ENCODE data around the gene TRIM14. TPM values are rescaled to one million over a fixed set of nuclear protein-coding genes. Genes with fewer than 3 reads are reported as not detected.

TRIM14 gene
- total RNA-seq, 4 donors from 2014 or later: 21.0 to 39.2 (median 31.6) TPM

DNA sequence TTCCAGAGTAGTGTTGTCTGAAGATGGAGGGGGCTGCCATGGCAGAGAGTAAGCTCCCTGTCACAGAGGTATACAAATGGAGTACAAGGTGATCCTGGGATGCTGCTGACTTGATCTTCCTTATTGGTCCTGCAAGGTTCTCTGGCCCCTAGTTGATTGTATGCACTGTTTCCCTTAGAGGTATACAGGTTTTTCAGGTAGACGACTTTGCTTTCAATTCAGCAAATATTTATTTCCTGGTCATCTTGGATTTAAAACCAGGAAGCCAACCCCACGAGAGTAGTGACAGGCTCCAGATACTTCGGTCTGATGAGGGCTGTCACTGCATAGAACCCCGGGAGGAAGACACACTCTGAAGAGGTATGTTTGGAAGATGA lies 16.5 kb upstream of the TRIM14 start:
- TF ChIP-seq, protein P1, sequence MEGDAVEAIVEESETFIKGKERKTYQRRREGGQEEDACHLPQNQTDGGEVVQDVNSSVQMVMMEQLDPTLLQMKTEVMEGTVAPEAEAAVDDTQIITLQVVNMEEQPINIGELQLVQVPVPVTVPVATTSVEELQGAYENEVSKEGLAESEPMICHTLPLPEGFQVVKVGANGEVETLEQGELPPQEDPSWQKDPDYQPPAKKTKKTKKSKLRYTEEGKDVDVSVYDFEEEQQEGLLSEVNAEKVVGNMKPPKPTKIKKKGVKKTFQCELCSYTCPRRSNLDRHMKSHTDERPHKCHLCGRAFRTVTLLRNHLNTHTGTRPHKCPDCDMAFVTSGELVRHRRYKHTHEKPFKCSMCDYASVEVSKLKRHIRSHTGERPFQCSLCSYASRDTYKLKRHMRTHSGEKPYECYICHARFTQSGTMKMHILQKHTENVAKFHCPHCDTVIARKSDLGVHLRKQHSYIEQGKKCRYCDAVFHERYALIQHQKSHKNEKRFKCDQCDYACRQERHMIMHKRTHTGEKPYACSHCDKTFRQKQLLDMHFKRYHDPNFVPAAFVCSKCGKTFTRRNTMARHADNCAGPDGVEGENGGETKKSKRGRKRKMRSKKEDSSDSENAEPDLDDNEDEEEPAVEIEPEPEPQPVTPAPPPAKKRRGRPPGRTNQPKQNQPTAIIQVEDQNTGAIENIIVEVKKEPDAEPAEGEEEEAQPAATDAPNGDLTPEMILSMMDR (IDR thresholded peaks at IDR 0.05): no peak
- no peak for TF ChIP-seq POLR2A (IDR thresholded peaks at IDR 0.05)
- no peaks in the 10 kb centered on the region for H3K9me3 ChIP-seq

DNA sequence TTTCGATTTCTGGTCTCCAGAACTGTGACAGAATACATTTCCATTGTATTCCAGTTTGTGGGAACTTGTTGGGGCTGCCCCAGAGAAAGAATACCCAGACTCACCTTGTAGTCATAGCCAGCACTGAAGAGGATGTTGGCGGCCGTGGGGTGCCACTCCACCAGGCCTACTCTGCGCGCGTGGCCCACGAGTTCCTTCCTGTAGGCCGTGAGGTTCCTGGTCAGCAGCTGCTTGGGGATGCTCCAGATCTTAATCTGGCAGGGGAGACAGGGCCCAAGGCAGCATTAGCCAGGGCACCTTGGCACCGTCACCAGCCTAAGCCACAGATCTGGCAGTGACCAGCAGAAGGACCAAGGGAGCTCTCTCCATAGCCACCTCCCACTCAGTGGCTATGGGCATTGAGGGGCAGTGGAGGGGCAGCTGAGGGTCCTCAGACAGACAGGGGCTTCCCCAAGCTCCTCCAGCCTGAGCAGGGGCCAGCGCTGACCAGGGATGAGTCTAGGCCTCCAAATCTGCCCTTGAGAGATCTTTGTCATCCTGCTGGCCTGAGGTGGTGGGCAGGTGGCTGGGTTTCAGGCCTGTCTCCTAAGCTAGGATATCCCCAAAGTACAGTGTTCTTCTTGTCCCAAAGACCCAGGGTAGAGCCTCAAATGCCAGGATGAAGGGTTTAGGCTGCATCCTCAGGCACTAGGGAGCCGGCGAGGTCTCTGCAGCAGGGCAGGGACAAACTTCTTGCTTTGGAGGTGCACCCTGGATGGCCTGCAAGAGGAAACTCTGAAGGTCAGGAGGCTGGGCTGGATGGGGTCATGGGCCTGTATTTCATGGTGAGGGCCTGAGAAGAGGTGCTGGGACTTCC lies 15.9 kb upstream of the TRIM14 start:
- peaks cover 9 to 94% (median 18%) of the 10 kb centered on the region in 3 donors for H3K36me3 ChIP-seq
- TF ChIP-seq, protein P1 (IDR thresholded peaks at IDR 0.05): no peak
- H3K27ac ChIP-seq: no peak overlapping the region
- DNase-seq: no peak
- H3K27me3 ChIP-seq: no peaks in the 10 kb centered on the region
- 67 to 81% methylated on average over 1 to 8 of the region's 12 CpGs for WGBS, 2 donors
- H3K4me1 ChIP-seq: peaks cover 0 to 17% (median 0%) of the 10 kb centered on the region in 3 donors
- H3K4me3 ChIP-seq: no peak overlapping the region
- intact Hi-C loops (cut with DNase I): no loop called here
- no peaks in the 10 kb centered on the region for H3K9me3 ChIP-seq

More for the DNA sequence above, 16.5 kb upstream of the TRIM14 start:
- H3K4me3 ChIP-seq: no peak overlapping the region
- WGBS, 2 donors: 60 to 66% methylated on average over 1 to 3 of the region's 4 CpGs
- H3K27ac ChIP-seq: peak overlapping the region in 2 of 4 donors; percentile 39 to 50
- intact Hi-C loops (cut with DNase I): no loop called here
- no peaks in the 10 kb centered on the region for H3K27me3 ChIP-seq
- H3K4me1 ChIP-seq: peaks cover 0 to 17% (median 0%) of the 10 kb centered on the region in 3 donors
- DNase-seq: no peak
- H3K36me3 ChIP-seq: peaks cover 9 to 92% (median 18%) of the 10 kb centered on the region in 3 donors

DNA sequence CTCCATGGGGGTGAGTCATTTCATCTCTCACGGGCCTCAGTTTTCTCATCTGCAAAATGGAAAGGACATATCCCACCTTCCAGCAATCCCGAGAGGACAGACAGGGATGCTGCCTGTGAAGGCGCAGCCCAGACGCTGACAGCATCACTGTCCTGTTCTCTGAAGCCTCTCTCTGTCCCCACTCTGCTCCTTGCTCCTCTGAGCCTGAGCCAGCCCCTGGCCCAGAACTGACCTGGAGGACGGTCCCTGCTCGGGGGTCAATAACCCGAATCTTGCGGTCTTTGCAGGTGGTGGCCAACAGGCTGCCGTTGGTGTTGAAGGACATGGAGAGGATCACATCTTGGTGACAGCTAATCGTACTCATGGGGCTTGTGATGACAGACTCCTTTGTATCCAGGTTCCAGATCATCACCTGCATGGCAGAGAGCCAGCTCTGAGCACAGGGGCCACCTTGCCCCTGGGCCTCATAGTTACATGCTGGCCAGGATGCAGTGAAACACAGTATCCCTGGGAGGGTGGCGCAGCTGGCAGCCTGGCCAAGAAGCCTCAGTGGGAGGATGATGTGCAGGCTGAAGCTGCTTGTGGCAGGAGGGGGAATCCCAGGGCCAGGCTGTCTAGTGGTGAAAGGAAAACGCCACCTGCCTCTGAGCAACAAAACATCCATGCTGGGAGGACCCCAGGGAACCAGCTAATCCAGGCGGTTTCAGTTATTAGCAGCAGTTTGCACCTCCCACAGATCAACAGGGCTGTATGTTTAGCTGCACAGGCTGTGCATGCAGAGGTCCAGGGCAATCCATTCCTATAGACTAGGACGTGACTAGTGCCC lies 14.0 kb upstream of the TRIM14 start:
- intact Hi-C loops (cut with DNase I): no loop called here
- no peaks in the 10 kb centered on the region for H3K9me3 ChIP-seq
- peaks cover 0 to 12% (median 0%) of the 10 kb centered on the region in 3 donors for H3K4me1 ChIP-seq
- H3K4me3 ChIP-seq: no peak overlapping the region
- TF ChIP-seq, protein P1 (IDR thresholded peaks at IDR 0.05): no peak
- no peak for TF ChIP-seq POLR2A (IDR thresholded peaks at IDR 0.05)
- 80 to 83% methylated on average over 2 to 6 of the region's 14 CpGs for WGBS, 2 donors
- no peak for DNase-seq
- H3K27ac ChIP-seq: no peak overlapping the region
- H3K27me3 ChIP-seq: no peaks in the 10 kb centered on the region
- H3K36me3 ChIP-seq: peaks cover 9 to 97% (median 18%) of the 10 kb centered on the region in 3 donors

DNA sequence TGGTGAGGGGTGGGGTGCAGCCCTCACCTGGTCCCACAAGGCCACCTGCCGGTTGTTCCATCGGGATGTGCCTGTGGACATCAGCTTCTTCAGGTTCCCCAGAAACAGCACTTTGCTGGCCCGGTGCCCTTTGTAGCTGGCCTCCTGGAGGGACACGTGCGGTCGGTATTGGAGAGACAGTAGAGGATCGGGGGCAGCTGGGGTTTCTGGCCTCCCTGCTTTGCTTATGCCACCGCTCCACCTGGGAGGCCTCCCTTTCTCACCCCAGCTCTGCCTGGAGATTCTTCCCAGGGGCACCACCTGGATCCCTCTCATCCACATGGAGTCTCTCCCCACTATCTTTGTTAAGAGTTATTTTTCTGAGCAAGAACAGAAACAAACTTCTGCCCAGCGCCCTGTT lies 13.1 kb upstream of the TRIM14 start:
- intact Hi-C loops (cut with DNase I): no loop called here
- Histone ChIP-seq H3K27me3 (no peaks in the 10 kb centered on the region), H3K4me3 (no peak overlapping the region), H3K27ac (no peak overlapping the region), H3K36me3 (peaks cover 9 to 100% (median 18%) of the 10 kb centered on the region in 3 donors), H3K4me1 (peaks cover 0 to 8% (median 0%) of the 10 kb centered on the region in 3 donors), H3K9me3 (no peaks in the 10 kb centered on the region)
- WGBS, 2 donors: 78 to 89% methylated on average over 4 to 9 of the region's 9 CpGs
- TF ChIP-seq, protein P1 (IDR thresholded peaks at IDR 0.05): no peak
- TF ChIP-seq POLR2A (IDR thresholded peaks at IDR 0.05): no peak
- no peak for DNase-seq

All from esophagus squamous epithelium (tissue), 5 donors.